Measurements from ENCODE around the gene CTXN2.

- TF ChIP-seq CTCF (IDR thresholded peaks at IDR 0.05) (no peak), ATF1 (CRISPR knock-in tag; IDR thresholded peaks at IDR 0.05) (no peak), E2F4 (CRISPR knock-in tag; IDR thresholded peaks at IDR 0.05; ENCODE audit: borderline replicate concordance, low read depth) (no peak), ATF2 (CRISPR knock-in tag; IDR thresholded peaks at IDR 0.05; ENCODE audit: borderline replicate concordance, low read depth) (no peak), SMAD4 (CRISPR knock-in tag; IDR thresholded peaks at IDR 0.05) (no peak), SP1 (CRISPR knock-in tag; conservative IDR thresholded peaks at IDR 0.05) (no peak), STAT6 (CRISPR knock-in tag; conservative IDR thresholded peaks at IDR 0.05; ENCODE audit: low read depth) (no peak), TEAD4 (CRISPR knock-in tag; IDR thresholded peaks at IDR 0.05) (no peak), ZMAT4 (CRISPR knock-in tag; IDR thresholded peaks at IDR 0.05) (no peak), CREB1 (CRISPR knock-in tag; IDR thresholded peaks at IDR 0.05) (no peak), ATF3 (CRISPR knock-in tag; conservative IDR thresholded peaks at IDR 0.05) (no peak), ELF4 (CRISPR knock-in tag; IDR thresholded peaks at IDR 0.05; ENCODE audit: low read depth) (no peak), RELA (CRISPR knock-in tag; IDR thresholded peaks at IDR 0.05; ENCODE audit: borderline replicate concordance) (no peak), ZBTB21 (CRISPR knock-in tag; IDR thresholded peaks at IDR 0.05; ENCODE audit: borderline replicate concordance) (no peak)
Observed at GRCh38 chr15:48182749-48183148, 8.7 kb upstream of the CTXN2 start.
